Activated gamma-delta T cell treated with Interleukin-2 at 50 U/mL for 16 hours (primary cell): ENCODE measurements around the gene NGEF.
"Not testable (repeated sequence)": the region's sequence is repeated elsewhere in the genome, so short reads cannot be mapped to it uniquely, and the experiment has no call there.

ENCODE experiments used
- DNase-seq: peaks from one replicate; pipeline ENCODE4 v3.0.0-alpha.2; 2020

NGEF gene

DNA sequence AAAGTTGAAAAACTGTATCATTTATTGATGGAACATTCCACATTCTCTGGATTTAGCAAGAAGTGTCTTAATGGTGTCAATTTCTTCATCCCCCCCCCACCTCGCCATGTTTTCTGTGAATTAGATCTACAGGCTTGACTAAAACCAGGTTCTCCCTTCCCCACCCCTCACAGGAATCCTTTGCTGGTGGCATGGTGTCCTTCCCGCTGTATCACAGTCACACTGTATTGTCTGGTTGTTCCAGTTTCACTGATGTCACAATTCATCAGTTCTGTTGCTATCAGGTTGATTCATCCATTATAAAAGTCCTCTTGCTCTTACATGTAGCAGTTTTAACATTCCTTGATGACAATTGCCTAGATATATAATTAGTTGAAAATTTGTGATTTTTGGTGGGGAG lies 149.1 kb downstream of the NGEF start:
- no peak for DNase-seq

DNA sequence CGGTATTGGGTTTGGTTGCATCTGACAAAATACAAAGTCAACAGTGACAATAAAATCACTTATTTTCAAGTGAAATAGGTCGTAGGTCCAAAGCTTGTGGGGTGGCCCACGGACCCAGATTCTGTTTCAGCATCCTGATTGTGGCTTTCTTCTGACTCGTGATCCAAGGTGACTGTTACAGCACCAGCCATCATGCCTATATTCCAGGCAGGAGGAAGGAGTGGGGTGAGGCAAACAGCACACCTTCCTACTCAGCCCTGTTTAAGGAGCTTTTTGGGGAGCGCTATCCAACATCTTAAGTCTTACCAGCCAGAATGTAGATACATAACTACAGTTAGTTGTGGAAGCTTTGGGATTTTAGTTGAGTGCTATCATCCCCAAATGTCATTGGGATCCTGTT lies 151.7 kb downstream of the NGEF start:
- DNase-seq = no peak

DNA sequence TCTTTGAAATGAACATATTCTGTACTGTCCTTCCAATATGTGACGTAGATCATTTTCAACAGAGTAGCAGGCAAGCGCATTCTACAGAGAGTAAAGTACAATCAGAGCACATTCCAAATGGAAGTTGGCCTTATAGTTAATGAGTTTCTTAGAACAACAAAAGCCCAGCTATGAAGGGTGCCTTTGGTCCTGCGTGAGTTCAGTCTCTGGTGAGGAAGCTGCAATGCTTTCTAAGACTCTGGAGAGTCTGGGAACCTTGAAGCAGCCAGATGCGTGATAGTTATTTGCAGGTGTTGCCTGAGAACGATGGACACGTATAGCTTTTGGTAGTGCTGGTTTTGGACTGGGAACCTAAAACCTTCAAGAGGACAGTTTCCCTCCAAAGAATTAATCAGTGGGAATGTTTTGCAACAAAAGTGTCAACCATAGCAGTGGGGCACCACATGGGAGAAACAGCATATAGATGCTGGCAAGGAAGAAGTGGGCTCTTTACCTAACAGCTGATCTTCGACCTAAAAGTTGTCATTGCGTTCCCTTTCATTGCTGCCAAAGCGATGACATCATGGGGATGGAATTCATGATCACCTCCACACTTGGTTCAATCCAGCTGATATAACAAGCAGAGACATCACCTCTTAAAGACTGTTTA lies 152.3 kb downstream of the NGEF start:
- DNase-seq = no peak

DNA sequence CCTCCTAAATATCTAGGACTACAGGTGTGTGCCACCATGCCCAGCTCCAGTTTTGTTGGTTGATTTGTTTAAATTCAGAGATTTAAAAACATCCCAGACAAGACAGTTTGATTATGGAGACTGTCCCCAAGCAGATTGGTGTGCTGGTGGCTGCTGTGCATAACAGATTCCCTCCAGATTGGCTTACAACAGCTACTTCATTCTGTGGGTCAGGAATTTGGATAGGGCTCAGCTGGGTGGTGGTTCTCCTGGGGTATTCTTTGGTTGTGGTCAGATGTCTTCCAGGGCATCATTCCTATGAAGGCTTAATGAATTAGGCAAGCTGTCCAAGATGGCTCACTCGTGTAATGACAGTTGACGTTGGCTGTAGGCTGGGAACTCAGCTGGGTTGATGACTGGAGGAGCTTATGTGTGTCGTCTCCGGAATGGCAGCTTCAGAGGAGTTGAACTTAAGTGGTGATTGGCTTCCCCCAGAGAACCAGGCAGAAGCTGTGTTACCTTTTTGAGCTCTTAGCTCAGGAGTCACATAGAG lies 153.6 kb downstream of the NGEF start:
- no peak for DNase-seq

DNA sequence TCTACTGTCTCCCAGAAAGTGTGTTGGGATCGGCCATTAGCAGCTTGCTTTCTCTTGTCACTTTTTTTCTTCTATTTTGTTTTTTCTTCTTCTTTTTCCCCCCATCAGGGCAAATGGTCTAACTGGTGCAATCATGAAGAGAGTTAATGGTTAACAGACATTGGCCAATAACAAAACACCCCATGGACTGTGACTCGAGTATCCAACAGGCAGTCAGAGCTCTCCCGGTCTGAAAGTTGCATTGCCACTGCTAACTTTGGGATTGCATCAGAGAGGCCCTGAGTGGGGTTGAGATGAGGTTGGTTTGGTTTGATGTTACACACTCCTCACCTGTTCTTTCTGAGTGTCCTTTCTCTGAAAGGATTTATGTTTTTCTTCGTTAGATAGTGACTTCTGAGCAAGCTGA lies 155.9 kb downstream of the NGEF start:
- DNase-seq = no peak

DNA sequence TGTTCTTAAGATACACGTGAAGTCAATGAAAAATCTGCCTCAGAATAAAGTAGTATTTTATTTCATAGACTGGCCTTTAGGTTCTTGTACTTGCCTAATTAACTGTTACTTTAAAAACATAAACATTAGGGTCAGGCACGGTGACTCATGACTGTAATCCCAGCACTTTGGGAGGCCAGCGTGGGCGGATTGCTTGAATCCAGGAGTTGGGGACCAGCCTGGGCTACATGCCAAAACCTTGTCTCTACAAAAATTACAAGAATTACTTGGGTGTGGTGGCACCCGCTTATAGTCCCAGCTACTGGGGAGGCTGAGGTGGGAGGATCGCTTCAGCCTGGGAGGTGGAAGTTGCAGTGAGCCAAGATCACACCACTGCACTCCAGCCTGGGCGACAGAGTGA lies 159.0 kb downstream of the NGEF start:
- no peak for DNase-seq

DNA sequence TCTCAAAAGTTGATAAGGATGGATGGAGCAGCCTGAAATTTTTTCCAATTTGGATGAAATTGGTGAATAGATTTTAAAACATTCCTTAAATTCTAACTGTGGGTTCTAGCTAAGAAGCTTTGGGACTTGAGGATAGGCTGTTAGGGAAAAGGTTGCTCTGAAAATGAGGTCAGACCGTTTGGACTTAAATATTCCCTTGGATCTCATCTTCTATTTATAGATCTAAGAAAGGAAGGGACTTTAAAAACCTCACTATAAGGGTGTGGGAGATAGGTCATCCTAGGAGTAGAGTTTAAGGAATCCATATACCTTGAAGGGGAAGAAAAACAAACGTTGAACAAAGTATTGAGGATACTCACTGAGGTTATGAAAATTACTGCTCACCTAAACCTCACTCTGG lies 160.4 kb downstream of the NGEF start:
- no peak for DNase-seq

DNA sequence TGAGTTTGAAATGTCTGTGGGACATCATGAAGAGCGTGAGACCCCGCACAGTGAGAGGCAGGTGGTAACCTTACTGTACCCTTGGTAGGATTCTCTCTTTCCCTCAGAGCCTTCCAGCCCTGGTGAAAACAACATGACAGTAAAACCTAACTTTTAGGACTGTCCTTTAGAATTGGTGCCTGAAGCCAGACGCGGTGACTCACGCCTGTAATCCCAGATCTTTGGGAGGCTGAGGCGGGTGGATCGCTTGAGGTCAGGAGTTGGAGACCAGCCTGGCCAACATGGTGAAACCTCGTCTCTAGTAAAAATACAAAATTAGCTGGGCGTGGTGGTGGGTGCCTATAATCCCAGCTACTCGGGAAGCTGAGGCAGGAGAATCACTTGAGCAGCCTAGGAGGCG lies 161.0 kb downstream of the NGEF start:
- not testable (repeated sequence) for DNase-seq

DNA sequence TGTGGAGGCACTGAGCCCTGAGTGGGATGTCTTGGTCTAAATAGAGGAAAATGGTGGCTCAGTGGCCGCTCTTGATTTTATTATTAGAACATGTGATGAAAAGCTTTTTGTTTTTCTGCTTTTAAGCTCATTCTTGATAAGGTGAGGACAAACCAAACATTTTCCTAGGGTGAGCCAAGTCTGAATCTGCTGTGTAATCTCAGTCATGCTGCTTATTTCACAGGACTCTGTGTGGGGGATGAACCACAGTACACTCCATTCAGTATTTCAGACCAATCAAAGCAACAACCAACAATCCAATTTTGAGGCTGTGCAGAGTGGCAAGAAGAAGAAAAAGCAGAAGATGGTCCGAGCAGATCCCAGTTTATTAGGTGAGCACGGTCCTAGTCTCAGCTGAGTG lies 163.0 kb downstream of the NGEF start:
- no peak for DNase-seq

DNA sequence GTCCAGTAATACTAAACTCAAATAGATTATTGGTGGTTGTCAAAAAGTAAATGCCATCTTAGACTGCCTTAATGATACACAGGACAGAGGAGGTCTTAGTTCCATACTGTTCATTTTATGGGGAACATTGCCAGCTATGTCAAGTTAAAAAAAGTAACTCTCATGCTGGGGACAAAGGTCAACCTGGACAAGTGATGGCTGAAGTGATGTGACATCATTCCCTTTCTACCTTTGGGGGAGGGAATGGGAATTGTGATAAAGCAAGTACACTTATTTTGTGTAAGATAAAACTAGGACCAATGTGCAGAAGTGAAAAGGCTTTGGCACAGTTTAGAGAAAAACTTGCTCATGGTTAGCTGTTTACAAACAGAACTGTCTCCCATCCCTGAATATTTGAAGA lies 167.0 kb downstream of the NGEF start:
- no peak for DNase-seq

DNA sequence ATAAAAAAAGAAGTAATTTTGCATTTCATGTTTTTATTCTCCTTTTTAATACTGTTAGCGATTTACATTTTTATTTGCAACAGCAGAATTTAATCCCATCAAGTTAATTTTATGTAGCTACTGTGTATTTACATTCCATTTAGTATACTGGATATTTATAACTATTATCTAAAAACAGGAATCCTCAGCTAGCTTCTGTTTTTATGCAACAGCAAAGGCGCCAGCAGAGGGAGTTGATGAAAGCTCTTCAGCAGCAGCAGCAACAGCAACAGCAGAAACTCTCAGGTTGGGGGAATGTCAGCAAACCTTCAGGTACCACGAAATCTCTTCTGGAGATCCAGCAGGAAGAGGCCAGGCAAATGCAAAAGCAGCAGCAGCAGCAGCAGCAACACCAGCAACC lies 169.2 kb downstream of the NGEF start:
- DNase-seq = no peak

DNA sequence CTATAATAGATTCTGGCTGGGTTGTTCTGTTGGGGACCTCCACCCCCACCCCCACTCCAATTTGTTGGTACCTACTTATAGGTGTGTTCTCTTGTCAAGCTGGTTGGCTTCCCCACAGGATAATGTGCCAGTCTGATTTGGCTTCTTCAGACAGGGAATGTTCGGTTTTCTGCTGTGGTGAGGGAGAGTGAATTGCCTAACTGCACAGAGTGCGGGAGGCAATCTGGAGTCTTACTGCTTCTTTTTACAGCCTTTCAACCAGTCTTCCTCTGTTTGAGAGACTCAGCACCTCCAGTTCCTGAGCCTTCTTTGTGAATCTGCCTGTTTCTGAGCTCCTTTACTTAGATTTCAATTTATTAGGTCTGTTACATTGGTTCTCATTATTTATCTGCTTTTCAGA lies 170.4 kb downstream of the NGEF start:
- DNase-seq = no peak

DNA sequence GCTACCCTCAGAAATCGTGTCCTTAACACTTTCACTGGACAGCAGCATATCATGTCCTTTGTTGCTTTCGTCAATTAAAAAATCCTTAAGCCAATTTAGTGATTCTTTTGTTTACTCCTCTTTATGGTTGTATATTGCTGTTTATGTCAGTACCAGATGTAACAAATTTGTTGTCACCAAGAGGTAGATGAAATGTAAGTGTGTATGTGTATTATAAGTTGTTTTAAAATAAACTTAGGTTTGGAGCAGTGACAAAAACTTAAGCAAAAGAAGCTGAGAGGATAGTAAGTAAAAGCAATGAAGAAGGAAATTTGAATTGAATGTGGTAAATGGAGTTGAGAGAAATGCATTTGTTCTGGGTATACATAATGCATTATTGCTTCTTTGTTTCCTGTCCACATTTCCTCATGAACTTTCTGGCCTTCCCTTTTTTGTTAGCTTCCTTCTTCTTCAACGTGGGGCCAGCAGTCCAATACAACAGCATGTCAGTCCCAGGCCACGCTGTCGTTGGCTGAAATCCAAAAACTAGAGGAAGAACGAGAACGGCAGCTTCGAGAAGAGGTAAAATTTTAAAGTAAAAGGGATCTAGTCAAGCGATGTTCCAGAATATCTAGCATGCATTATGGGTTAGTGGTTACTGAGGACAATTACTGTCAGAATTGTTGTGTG lies 173.5 kb downstream of the NGEF start:
- no peak for DNase-seq

DNA sequence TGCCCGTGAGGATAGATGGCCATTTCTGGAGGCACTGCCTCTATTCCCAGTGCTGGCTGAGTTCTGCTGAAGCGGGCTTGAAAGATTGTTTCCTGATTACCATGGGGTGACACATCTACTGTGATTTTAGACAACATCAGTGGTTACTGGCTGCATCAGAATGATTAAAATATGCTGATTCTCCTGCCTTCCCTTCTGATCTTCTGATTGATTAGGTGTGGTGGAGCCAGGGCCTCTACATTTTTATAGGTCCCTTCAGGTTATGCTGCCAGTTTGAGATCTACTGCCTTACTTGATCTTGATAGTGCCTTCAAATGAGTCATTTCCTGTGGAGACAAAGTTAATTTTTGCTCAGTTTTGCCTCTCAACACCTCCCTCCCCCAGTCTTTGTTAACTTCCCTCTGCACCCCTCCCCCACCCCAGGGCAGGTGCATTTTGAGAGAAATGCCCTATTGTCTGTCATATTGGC lies 174.6 kb downstream of the NGEF start:
- peak; percentile 62 for DNase-seq

DNA sequence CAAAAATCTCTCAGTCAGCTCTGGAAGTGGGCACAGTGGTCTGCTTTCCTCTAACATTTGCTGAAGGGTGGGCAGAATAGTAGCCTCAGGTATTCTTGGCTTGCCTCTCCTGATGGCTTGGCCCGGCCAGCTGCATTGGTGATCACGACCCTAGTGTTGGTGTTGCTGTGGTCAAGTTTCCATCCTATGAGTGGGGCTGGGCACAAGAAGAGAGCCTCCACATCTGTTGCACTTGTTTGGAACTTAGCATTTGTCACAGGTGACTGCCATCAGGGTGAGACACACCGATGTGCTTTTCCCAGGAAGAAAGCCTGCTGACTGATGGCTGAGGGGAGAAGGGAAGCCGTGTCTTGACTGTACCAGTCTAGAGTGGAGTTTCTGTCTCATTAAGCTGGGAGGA lies 176.1 kb downstream of the NGEF start:
- DNase-seq = no peak

DNA sequence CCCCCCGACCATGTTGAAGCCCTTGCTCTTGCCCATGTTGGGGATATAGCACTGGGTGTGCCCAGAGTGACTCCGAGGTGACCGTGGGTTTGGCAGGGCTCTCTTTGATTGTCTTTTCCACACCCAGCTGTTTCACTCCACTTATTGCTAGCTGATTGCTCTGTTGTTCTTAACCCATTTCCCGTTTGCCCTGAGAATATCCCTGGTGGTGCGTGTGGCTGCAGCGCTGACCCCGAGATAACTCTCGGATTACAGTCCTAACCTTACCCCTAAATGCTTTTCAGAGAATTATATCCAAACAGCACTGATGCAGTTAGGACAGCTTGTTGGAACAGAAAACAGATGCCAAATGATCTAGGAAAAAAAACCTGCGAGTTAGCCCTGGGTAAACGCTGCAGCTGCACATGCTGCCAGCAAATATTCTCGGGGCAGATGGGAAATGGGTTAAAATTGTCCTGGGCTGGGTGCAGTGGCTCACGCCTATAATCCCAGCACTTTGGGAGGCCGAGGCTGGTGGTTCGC lies 177.3 kb downstream of the NGEF start:
- no peak for DNase-seq

DNA sequence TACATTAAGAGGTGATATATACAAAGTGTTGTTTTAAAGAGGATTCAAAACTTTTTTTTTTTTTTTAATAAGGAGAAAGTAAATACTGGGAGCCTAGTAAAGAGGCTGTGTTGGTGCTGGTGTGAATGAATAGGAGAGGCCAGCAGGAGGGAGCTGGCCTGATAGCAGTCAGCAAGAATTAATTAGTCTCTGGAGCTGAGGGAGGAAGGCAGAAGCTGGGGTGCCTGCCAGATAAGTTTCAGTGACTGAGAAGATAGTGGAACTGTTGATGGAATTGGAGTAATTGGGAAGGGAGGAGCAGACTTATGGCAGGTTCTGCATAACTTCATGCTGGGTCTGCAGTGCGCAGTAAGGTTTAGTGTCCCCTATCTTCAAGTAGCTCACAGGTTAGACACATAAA lies 179.2 kb downstream of the NGEF start:
- no peak for DNase-seq

DNA sequence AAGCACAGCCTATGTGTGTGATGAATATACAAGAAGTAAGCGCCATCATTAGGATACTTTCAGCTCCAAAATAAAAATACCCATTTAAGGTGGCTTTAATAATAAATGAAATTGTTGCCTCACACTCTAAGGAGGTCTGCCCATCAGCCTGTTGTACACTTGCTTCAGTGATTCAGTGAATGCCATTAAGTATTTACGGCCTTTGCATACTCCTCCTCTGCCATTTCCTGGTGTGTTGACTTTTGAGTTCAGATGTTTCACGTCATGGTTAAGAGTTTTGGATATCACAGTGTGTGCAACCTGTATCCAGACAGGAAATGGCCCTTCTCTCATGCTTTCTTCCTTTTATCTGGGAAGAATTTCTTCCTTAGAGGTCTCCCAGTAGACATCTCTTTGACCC lies 181.6 kb downstream of the NGEF start:
- DNase-seq = no peak

DNA sequence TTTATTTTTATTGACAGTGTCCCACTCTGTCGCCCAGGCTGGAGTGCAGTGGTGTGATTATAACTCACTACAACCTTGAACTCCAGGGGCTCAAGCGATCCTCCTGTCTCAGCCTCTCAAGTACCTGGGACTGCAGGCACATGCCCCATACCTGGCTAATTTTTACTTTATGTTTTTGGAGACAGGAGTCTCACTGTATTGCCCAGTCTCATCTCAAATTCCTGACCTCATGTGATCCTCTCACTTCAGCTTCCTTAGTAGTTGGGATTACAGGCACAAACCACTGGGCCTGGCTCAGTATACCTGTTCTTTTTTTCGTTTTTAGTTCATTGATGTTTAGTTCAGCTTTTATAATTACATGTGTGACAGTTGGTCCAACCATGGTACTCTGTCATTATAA lies 183.1 kb downstream of the NGEF start:
- no peak for DNase-seq
